ENCODE results near the gene CREBBP. TPM values are rescaled to one million over a fixed set of nuclear protein-coding genes. Genes with fewer than 3 reads are reported as not detected.

CREBBP gene
- polyA plus RNA-seq, 1 experiment, result 6.6 TPM

GRCh38 chr16:3766177-3766576, 114.3 kb downstream of the CREBBP start:
- no peak for DNase-seq (ENCODE audit: low read depth)
- TF ChIP-seq, protein P1, sequence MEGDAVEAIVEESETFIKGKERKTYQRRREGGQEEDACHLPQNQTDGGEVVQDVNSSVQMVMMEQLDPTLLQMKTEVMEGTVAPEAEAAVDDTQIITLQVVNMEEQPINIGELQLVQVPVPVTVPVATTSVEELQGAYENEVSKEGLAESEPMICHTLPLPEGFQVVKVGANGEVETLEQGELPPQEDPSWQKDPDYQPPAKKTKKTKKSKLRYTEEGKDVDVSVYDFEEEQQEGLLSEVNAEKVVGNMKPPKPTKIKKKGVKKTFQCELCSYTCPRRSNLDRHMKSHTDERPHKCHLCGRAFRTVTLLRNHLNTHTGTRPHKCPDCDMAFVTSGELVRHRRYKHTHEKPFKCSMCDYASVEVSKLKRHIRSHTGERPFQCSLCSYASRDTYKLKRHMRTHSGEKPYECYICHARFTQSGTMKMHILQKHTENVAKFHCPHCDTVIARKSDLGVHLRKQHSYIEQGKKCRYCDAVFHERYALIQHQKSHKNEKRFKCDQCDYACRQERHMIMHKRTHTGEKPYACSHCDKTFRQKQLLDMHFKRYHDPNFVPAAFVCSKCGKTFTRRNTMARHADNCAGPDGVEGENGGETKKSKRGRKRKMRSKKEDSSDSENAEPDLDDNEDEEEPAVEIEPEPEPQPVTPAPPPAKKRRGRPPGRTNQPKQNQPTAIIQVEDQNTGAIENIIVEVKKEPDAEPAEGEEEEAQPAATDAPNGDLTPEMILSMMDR (IDR thresholded peaks at IDR 0.05; ENCODE audit: insufficient read depth, low read depth, low read length), result no peak
- POLR2A ChIA-PET, result no interaction called here
- Histone ChIP-seq H3K36me3 (ENCODE audit: control insufficient read depth, insufficient read depth, low read length) (peaks cover 32% of the 10 kb centered on the region), H3K27me3 (ENCODE audit: control insufficient read depth, insufficient read depth, low read length) (no peaks in the 10 kb centered on the region), H3K4me3 (ENCODE audit: low read depth, low read length) (no peak overlapping the region)
- CTCF ChIA-PET, result interaction anchor here (0.6 kb wide), 1 partner anchor 78 kb away, joined by 3 read pairs; no protein-coding TSS in a partner anchor

DNA sequence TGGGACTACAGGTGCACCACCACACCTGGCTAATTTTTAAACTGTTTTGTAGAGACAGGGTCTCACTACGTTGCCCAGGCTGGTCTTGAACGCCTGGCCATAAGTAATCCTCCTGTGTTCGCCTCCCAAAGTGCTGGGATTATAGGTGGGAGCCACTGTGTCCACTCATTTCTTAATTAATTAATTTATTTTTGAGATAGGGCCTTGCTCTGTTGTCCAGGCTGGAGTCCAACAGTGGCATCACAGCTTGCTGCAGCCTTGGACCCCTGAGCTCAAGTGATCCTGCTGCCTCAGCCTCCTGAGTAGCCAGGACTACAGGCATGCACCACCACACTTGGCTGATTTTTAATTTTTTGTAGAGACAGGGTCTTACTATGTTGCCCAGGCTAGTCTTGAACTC, 116.1 kb downstream of the CREBBP start:
- ChIA-PET POLR2A (no interaction called here), CTCF (no interaction called here)
- TF ChIP-seq, protein P1 (IDR thresholded peaks at IDR 0.05; ENCODE audit: insufficient read depth, low read depth, low read length), result no peak
- H3K36me3 ChIP-seq (ENCODE audit: control insufficient read depth, insufficient read depth, low read length), result peaks cover 27% of the 10 kb centered on the region
- H3K4me3 ChIP-seq (ENCODE audit: low read depth, low read length), result no peak overlapping the region
- H3K27me3 ChIP-seq (ENCODE audit: control insufficient read depth, insufficient read depth, low read length), result no peaks in the 10 kb centered on the region
- no peak for DNase-seq (ENCODE audit: low read depth)

GRCh38 chr16:3762107-3762750, 118.3 kb downstream of the CREBBP start:
- CTCF ChIA-PET, result no interaction called here
- Histone ChIP-seq H3K27me3 (ENCODE audit: control insufficient read depth, insufficient read depth, low read length) (no peaks in the 10 kb centered on the region), H3K4me3 (ENCODE audit: low read depth, low read length) (no peak overlapping the region), H3K36me3 (ENCODE audit: control insufficient read depth, insufficient read depth, low read length) (peaks cover 22% of the 10 kb centered on the region)
- TF ChIP-seq, protein P1 (IDR thresholded peaks at IDR 0.05; ENCODE audit: insufficient read depth, low read depth, low read length), result no peak
- POLR2A ChIA-PET, result no interaction called here
- no peak for DNase-seq (ENCODE audit: low read depth)

DNA sequence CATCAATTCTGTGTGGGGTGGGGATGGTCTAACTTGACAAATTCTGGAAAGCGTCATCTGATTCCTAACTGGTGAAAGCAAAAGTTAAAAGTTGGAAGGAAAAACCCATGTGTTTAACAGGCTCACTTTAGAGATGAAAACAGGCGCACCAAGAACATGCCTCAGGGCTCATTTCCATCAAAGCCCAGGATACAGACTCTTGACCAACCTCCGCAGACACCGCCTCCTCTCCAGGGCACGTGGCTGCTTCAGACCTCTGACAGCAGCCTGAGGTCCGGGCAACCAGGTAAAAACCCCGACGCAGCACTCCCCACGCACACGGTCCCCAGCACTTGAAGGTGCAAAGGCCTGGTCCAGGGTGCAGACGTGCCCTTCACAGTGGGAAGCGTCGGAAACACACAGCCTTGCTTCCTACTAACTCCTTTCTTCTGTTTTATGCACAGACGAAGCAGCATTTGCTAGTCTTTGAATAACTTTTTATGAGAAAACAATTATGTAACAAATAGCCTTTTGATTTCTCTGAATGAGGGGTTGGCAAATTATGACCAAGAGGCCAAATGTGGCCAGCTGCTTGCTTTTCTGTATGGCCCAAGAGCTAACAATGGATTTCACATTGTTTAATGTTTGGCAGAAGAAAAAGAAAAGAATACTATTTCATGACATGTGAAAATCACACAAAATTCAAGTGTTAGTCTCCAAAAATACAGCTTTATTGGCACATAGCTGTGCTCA, 119.0 kb downstream of the CREBBP start:
- Histone ChIP-seq H3K36me3 (ENCODE audit: control insufficient read depth, insufficient read depth, low read length) (peaks cover 17% of the 10 kb centered on the region), H3K27me3 (ENCODE audit: control insufficient read depth, insufficient read depth, low read length) (no peaks in the 10 kb centered on the region), H3K4me3 (ENCODE audit: low read depth, low read length) (no peak overlapping the region)
- CTCF ChIA-PET, result no interaction called here
- DNase-seq (ENCODE audit: low read depth), result no peak
- POLR2A ChIA-PET, result no interaction called here
- TF ChIP-seq, protein P1 (IDR thresholded peaks at IDR 0.05; ENCODE audit: insufficient read depth, low read depth, low read length), result no peak

DNA sequence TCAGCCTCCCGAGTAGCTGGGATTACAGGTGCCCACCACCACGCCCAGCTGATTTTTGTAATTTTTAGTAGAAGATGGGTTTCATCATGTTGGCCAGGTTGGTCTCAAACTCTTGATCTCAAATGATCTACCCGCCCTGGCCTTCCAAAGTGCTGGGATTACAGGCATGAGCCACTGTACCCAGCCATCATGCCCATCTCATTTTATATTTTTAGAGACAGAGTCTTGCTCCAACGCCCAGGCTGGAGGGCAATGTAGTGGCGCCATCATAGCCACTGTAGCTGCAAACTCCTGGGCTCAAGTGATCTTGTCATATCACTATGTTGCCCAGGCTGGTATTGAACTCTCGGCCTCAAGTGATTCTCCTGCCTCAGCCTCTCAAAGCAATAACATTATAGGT, 120.0 kb downstream of the CREBBP start:
- CTCF ChIA-PET, result interaction anchor here (0.5 kb wide), 1 partner anchor 78 kb away, joined by 3 read pairs; no protein-coding TSS in a partner anchor
- TF ChIP-seq, protein P1 (IDR thresholded peaks at IDR 0.05; ENCODE audit: insufficient read depth, low read depth, low read length), result no peak

More for the DNA sequence above, 120.0 kb downstream of the CREBBP start:
- no peaks in the 10 kb centered on the region for H3K27me3 ChIP-seq (ENCODE audit: control insufficient read depth, insufficient read depth, low read length)
- no peak overlapping the region for H3K4me3 ChIP-seq (ENCODE audit: low read depth, low read length)
- POLR2A ChIA-PET, result no interaction called here
- peaks cover 14% of the 10 kb centered on the region for H3K36me3 ChIP-seq (ENCODE audit: control insufficient read depth, insufficient read depth, low read length)
- DNase-seq (ENCODE audit: low read depth), result no peak

All from BJ (cell line).